Keratinocyte (primary cell): Measurements from ENCODE around the gene ADAP2. TPM values are rescaled to one million over a fixed set of nuclear protein-coding genes. Genes with fewer than 3 reads are reported as not detected.
"Not testable (repeated sequence)": the region's sequence is repeated elsewhere in the genome, so short reads cannot be mapped to it uniquely, and the experiment has no call there.

Source experiments
- DNase-seq: peaks from one replicate; pipeline ENCODE4 v3.0.0-alpha.2; 2011; ENCODE audit warnings: low read depth, missing footprints, low spot score
- FAIRE-seq: peaks from 2 replicates; lab custom pipeline; 2011; peaks lifted over from hg19 to GRCh38; lab: Jason Lieb, UNC
- H2AFZ ChIP-seq: 2 replicates; pipeline ENCODE4 v1.6.0; 2012; ENCODE audit warnings: low read length, control low read depth, inconsistent platforms; ENCODE audit not compliant: control insufficient read depth
- H3K27ac ChIP-seq: 2 replicates; pipeline ENCODE4 v1.5.1; 2011; ENCODE audit warnings: low read length; ENCODE audit not compliant: control insufficient read depth, insufficient read depth
- H3K27me3 ChIP-seq: 3 replicates; pipeline ENCODE4 v1.6.0; 2011; ENCODE audit warnings: low read length; ENCODE audit not compliant: control insufficient read depth, insufficient read depth; ENCODE audit errors: extremely low read depth
- H3K36me3 ChIP-seq, 2 experiments: 2 replicates in 1 of 2; 3 replicates in 1 of 2; pipeline ENCODE4 v1.5.1; 2011; ENCODE audit warnings: low read length in 2 of 2, mild to moderate bottlenecking in 1 of 2; ENCODE audit not compliant: control insufficient read depth in 2 of 2, insufficient read depth in 2 of 2; ENCODE audit errors: extremely low read depth in 1 of 2
- H3K4me1 ChIP-seq: 3 replicates; pipeline ENCODE4 v1.5.1; 2011; ENCODE audit warnings: low read length; ENCODE audit not compliant: control insufficient read depth, insufficient read depth; ENCODE audit errors: extremely low read depth
- H3K4me2 ChIP-seq: 3 replicates; pipeline ENCODE4 v1.6.0; 2011; ENCODE audit warnings: low read depth, low read length; ENCODE audit not compliant: control insufficient read depth, insufficient read depth; ENCODE audit errors: extremely low read depth
- H3K4me3 ChIP-seq, 3 experiments: fragments of 200-600 bp in 1 of 3; sonication (generic) in 1 of 3; 2 replicates in 2 of 3; 3 replicates in 1 of 3; pipeline ENCODE4 v1.5.1; 2011 to 2016; ENCODE audit warnings: low read length in 3 of 3, mild to moderate bottlenecking in 3 of 3, control low read depth in 2 of 3, inconsistent platforms in 1 of 3, low read depth in 1 of 3, mixed read lengths in 1 of 3, mixed run types in 1 of 3, moderate library complexity in 1 of 3; ENCODE audit not compliant: control insufficient read depth in 2 of 3, insufficient read depth in 2 of 3; ENCODE audit errors: extremely low read depth in 1 of 3
- H3K79me2 ChIP-seq: 2 replicates; pipeline ENCODE4 v1.6.0; 2012; ENCODE audit warnings: low read length; ENCODE audit not compliant: control insufficient read depth, insufficient read depth
- H3K9ac ChIP-seq: 3 replicates; pipeline ENCODE4 v1.6.0; 2011; ENCODE audit warnings: low read length; ENCODE audit not compliant: control insufficient read depth, insufficient read depth; ENCODE audit errors: extremely low read depth
- H3K9me1 ChIP-seq: 3 replicates; pipeline ENCODE4 v1.6.0; 2011; ENCODE audit warnings: low read length; ENCODE audit not compliant: control insufficient read depth, insufficient read depth; ENCODE audit errors: extremely low read depth
- H3K9me3 ChIP-seq: 2 replicates; pipeline ENCODE4 v1.5.1; 2012; ENCODE audit warnings: low read depth, low read length; ENCODE audit not compliant: control insufficient read depth
- H4K20me1 ChIP-seq: 3 replicates; pipeline ENCODE4 v1.6.0; 2011; ENCODE audit warnings: low read length; ENCODE audit not compliant: control insufficient read depth, insufficient read depth; ENCODE audit errors: extremely low read depth
- CTCF ChIP-seq, 3 experiments: IDR thresholded peaks in 1 of 3; conservative IDR thresholded peaks in 1 of 3; optimal IDR thresholded peaks in 1 of 3; 2 replicates in 2 of 3; 3 replicates in 1 of 3; pipeline versions ENCODE3 to v1.5.1; 2011; ENCODE audit warnings: low read length in 3 of 3, mild to moderate bottlenecking in 3 of 3, moderate library complexity in 2 of 3, control low read depth in 1 of 3, inconsistent platforms in 1 of 3; ENCODE audit not compliant: insufficient read depth in 2 of 3; ENCODE audit errors: extremely low read depth in 1 of 3
- EZH2 ChIP-seq: IDR thresholded peaks from one replicate; pipeline ENCODE4 v1.6.1; 2012; ENCODE audit warnings: inconsistent platforms, mild to moderate bottlenecking, low read length, moderate library complexity
- dilution Hi-C: fragments of 300-500 bp; cut with MboI; formaldehyde crosslinking; loops from one replicate; pipeline ENCODE4 v1.7.0; 2020; ENCODE audit warnings: low sequenced_read_pairs; ENCODE audit not compliant: extremely low pct_ligation_motif_present
- polyA plus RNA-seq, 5 experiments: library from polyadenylated mRNA; depleted of rRNA in 3 of 5; stranded (reverse) in 3 of 5; stranded (forward) in 1 of 5; unstranded in 1 of 5; fragments of >200 nt; gene quantifications; 1 replicate in 1 of 5; 2 replicates in 3 of 5; 3 replicates in 1 of 5; pipeline versions ENCODE4 v1.2.1 to v1.2.3, GENCODE V29; 2011 to 2012; ENCODE audit warnings: missing spikeins in 2 of 5, low read depth in 1 of 5, low replicate concordance in 1 of 5

ADAP2 gene
- polyA plus RNA-seq, 1 donor (not counting 4 experiments of a cell fraction or from before 2014, with no cell fraction given) = 1.4 TPM

- Histone ChIP-seq H3K36me3 (peaks cover 1 to 4% of the 10 kb centered on the region in 2 experiments), H3K79me2 (peaks cover 16% of the 10 kb centered on the region), H2AFZ (no peak overlapping the region), H3K9me3 (no peaks in the 10 kb centered on the region), H4K20me1 (no peaks in the 10 kb centered on the region), H3K4me1 (peaks cover 3% of the 10 kb centered on the region), H3K27me3 (no peaks in the 10 kb centered on the region), H3K27ac (no peak overlapping the region), H3K4me3 (no peak overlapping the region), H3K9ac (no peak overlapping the region), H3K4me2 (no peak overlapping the region), H3K9me1 (peaks cover 2% of the 10 kb centered on the region)
- dilution Hi-C loops = no loop called here
- TF ChIP-seq CTCF (optimal IDR thresholded peaks at IDR 0.05 in 1 of 3, IDR thresholded peaks at IDR 0.05 in 1 of 3, conservative IDR thresholded peaks at IDR 0.05 in 1 of 3; ENCODE audit: extremely low read depth in 1 of 3, insufficient read depth in 2 of 3, low read length in 3 of 3) (no peak), EZH2 (no peak)
- no peak for DNase-seq
- no peak for FAIRE-seq
Observed at GRCh38 chr17:30908717-30909420, 12.9 kb upstream of the ADAP2 start.

GRCh38 chr17:30910151-30910550 lies 11.6 kb upstream of the ADAP2 start:
- H3K4me2 ChIP-seq, H3K36me3 ChIP-seq, H3K9ac ChIP-seq, H3K27ac ChIP-seq, H3K9me3 ChIP-seq, H3K4me1 ChIP-seq, H2AFZ ChIP-seq, H3K27me3 ChIP-seq, DNase-seq, H3K79me2 ChIP-seq, H4K20me1 ChIP-seq, H3K4me3 ChIP-seq, dilution Hi-C loops, H3K9me1 ChIP-seq, FAIRE-seq: not testable (repeated sequence)

DNA sequence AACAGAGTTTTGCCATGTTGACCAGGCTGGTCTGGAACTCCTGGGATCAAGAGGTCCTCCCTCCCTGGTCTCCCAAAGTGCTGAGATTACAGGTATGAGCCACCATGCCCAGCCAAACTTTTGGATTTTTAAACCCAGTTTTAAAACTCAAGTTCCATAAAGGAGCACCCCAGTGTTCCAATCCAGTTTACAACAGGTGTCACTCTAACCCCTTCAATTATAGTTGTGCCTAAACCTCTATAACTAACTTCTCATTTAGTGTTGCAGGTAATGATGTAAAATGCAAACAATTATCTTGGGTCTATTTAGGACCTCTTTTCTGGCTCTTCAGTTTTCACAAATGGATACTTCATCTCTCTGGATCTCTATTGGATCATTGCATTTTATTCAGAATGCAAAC lies 7.8 kb upstream of the ADAP2 start:
- Histone ChIP-seq H3K9me1 (no peaks in the 10 kb centered on the region), H3K4me3 (no peak overlapping the region), H3K4me1 (no peaks in the 10 kb centered on the region), H3K79me2 (no peaks in the 10 kb centered on the region), H3K27me3 (peaks cover 4% of the 10 kb centered on the region), H3K36me3 (no peaks in the 10 kb centered on the region), H3K27ac (no peak overlapping the region), H4K20me1 (no peaks in the 10 kb centered on the region), H3K4me2 (no peak overlapping the region), H3K9ac (no peak overlapping the region), H3K9me3 (no peaks in the 10 kb centered on the region), H2AFZ (no peak overlapping the region)
- DNase-seq = no peak
- dilution Hi-C loops = no loop called here
- no peak for FAIRE-seq
- TF ChIP-seq EZH2 = no peak
- no peak for TF ChIP-seq CTCF (optimal IDR thresholded peaks at IDR 0.05 in 1 of 3, IDR thresholded peaks at IDR 0.05 in 1 of 3, conservative IDR thresholded peaks at IDR 0.05 in 1 of 3; ENCODE audit: extremely low read depth in 1 of 3, insufficient read depth in 2 of 3, low read length in 3 of 3)
